SK-N-SH treated with all-trans-retinoic acid at 6 μM for 48 hours (cell line): Measurements from ENCODE around the gene DOCK1.

Experiments
- ATAC-seq: fragments of 200-7000 bp; cut with Tn5 transposase; 3 replicates; pipeline ENCODE4 v1.9.1; 2020; ENCODE audit warnings: mild to moderate bottlenecking, moderate library complexity
- ARNTL ChIP-seq: fragments of 450-650 bp; formaldehyde crosslinking; IDR thresholded peaks from 2 replicates; pipeline ENCODE4 v1.5.0; 2020; ENCODE audit warnings: low read depth, mild to moderate bottlenecking, moderate library complexity, borderline replicate concordance
- BACH2 ChIP-seq: fragments of 250-450 bp; sonication (Bioruptor Pico); IDR thresholded peaks from 2 replicates; pipeline ENCODE4 v1.9.0; 2021; ENCODE audit warnings: mild to moderate bottlenecking, borderline replicate concordance
- CSDC2 ChIP-seq: fragments of 250-450 bp; sonication (Bioruptor Pico); IDR thresholded peaks from 2 replicates; pipeline ENCODE4 v1.5.0; 2020; ENCODE audit warnings: mild to moderate bottlenecking, moderate library complexity
- ESRRG ChIP-seq: fragments of 250-450 bp; sonication (Bioruptor Pico); IDR thresholded peaks from 2 replicates; pipeline ENCODE4 v1.6.1; 2021; ENCODE audit warnings: mild to moderate bottlenecking
- GLIS3 ChIP-seq: fragments of 250-450 bp; sonication (Bioruptor Pico); IDR thresholded peaks from 2 replicates; pipeline ENCODE4 v1.5.0; 2020; ENCODE audit warnings: mild to moderate bottlenecking, moderate library complexity
- ISL1 ChIP-seq: fragments of 250-450 bp; sonication (Bioruptor Pico); IDR thresholded peaks from 2 replicates; pipeline ENCODE4 v2.1.2; 2022; ENCODE audit warnings: mild to moderate bottlenecking, moderate library complexity
- OSR1 ChIP-seq: fragments of 250-450 bp; sonication (Bioruptor Pico); IDR thresholded peaks from 2 replicates; pipeline ENCODE4 v1.8.0; 2022; ENCODE audit warnings: moderate library complexity, mild to moderate bottlenecking, inconsistent platforms
- PPARA ChIP-seq: fragments of 250-450 bp; sonication (Bioruptor Pico); IDR thresholded peaks from 2 replicates; pipeline ENCODE4 v1.5.0; 2020; ENCODE audit warnings: mild to moderate bottlenecking, borderline replicate concordance
- RARB ChIP-seq: fragments of 250-450 bp; sonication (Bioruptor Pico); IDR thresholded peaks from 2 replicates; pipeline ENCODE4 v1.8.0; 2021; ENCODE audit warnings: mild to moderate bottlenecking, moderate library complexity
- SNAI2 ChIP-seq: fragments of 250-450 bp; sonication (Bioruptor Pico); IDR thresholded peaks from 2 replicates; pipeline ENCODE4 v1.5.0; 2020; ENCODE audit warnings: mild to moderate bottlenecking, moderate library complexity
- TCF4 ChIP-seq: fragments of 250-450 bp; sonication (Bioruptor Pico); IDR thresholded peaks from 2 replicates; pipeline ENCODE4 v1.8.0; 2021; ENCODE audit warnings: mild to moderate bottlenecking, moderate library complexity, borderline replicate concordance
- TOX ChIP-seq: fragments of 250-450 bp; sonication (Bioruptor Pico); IDR thresholded peaks from 2 replicates; pipeline ENCODE4 v1.8.0; 2021; ENCODE audit warnings: mild to moderate bottlenecking, moderate library complexity, borderline replicate concordance
- ZFP3 ChIP-seq: fragments of 250-450 bp; sonication (Bioruptor Pico); IDR thresholded peaks from 2 replicates; pipeline ENCODE4 v1.5.0; 2020; ENCODE audit warnings: mild to moderate bottlenecking, moderate library complexity
- ZNF565 ChIP-seq: fragments of 450-650 bp; formaldehyde crosslinking; conservative IDR thresholded peaks from 2 replicates; pipeline ENCODE4 v1.5.0; 2020; ENCODE audit warnings: low read depth, mild to moderate bottlenecking, moderate library complexity
- ZNF70 ChIP-seq: fragments of 450-650 bp; formaldehyde crosslinking; IDR thresholded peaks from 2 replicates; pipeline ENCODE4 v1.5.0; 2020; ENCODE audit warnings: mild to moderate bottlenecking, moderate library complexity
- ZNF8 ChIP-seq: fragments of 450-650 bp; formaldehyde crosslinking; IDR thresholded peaks from 2 replicates; pipeline ENCODE4 v1.5.0; 2020; ENCODE audit warnings: mild to moderate bottlenecking, moderate library complexity
- TF ChIP-seq, protein P1 (sequence below): fragments of 250-450 bp; sonication (Bioruptor Pico); IDR thresholded peaks from 2 replicates; pipeline ENCODE4 v1.5.1; 2020; ENCODE audit warnings: low read depth, mild to moderate bottlenecking, moderate library complexity
- TF ChIP-seq, protein P2 (sequence below): fragments of 250-450 bp; sonication (Bioruptor Pico); IDR thresholded peaks from 2 replicates; pipeline ENCODE4 v1.5.0; 2020; ENCODE audit warnings: mild to moderate bottlenecking, moderate library complexity
- TF ChIP-seq, protein P3 (sequence below): fragments of 250-450 bp; sonication (Bioruptor Pico); IDR thresholded peaks from 2 replicates; pipeline ENCODE4 v1.8.0; 2020; ENCODE audit warnings: mild to moderate bottlenecking, moderate library complexity, borderline replicate concordance

Gene DOCK1

DNA sequence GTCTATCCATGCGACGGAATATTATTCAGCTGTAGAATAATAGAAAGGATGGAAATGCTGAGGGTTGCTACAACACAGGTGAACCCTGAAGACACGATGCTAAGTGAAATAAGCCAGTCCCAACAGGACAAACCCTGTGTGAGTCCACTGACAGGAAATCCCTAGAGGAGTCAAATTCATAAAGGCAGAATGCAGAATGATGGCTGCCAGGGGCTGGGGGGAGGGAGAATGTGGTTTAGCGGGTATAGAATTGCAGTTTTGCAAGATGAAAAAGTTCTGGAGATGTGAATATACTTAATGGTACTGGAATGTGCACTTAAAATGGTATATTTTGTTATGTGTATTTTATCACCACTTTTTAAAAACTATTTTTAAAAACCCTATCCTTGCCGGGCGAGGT, 36.9 kb upstream of the DOCK1 start:
- TF ChIP-seq ESRRG (CRISPR knock-in tag) (no peak), ZNF565 (no peak), RARB (CRISPR knock-in tag) (no peak), ARNTL (CRISPR knock-in tag) (no peak), ZNF8 (no peak), TOX (CRISPR knock-in tag) (no peak), SNAI2 (CRISPR knock-in tag) (no peak), GLIS3 (CRISPR knock-in tag) (no peak), OSR1 (CRISPR knock-in tag) (no peak), PPARA (CRISPR knock-in tag) (no peak), BACH2 (CRISPR knock-in tag) (no peak)
- TF ChIP-seq, protein P1, sequence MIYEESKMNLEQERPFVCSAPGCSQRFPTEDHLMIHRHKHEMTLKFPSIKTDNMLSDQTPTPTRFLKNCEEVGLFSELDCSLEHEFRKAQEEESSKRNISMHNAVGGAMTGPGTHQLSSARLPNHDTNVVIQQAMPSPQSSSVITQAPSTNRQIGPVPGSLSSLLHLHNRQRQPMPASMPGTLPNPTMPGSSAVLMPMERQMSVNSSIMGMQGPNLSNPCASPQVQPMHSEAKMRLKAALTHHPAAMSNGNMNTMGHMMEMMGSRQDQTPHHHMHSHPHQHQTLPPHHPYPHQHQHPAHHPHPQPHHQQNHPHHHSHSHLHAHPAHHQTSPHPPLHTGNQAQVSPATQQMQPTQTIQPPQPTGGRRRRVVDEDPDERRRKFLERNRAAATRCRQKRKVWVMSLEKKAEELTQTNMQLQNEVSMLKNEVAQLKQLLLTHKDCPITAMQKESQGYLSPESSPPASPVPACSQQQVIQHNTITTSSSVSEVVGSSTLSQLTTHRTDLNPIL (CRISPR knock-in tag): no peak
- TF ChIP-seq, all 23 proteins: peak for 0
- no peak for ATAC-seq

DNA sequence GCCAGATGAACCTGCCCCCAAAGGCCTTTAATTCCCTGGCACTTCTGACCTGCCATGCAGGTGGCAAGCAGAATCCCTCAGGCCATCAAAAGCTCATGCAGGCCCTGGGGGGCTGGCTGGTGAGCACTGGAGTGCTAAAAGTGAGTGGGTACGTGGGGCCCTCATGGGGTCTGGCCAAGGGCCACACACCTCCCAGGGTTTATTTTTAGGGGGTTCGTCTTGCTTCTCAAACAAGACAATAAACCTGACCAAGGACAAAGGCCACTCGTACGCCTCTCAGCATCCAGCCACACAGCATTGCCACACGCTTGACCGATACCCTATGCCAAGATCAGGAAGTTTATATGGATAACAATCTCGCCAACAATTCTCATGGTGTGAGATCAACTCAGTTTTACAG, 33.1 kb upstream of the DOCK1 start:
- TF ChIP-seq, protein P2, sequence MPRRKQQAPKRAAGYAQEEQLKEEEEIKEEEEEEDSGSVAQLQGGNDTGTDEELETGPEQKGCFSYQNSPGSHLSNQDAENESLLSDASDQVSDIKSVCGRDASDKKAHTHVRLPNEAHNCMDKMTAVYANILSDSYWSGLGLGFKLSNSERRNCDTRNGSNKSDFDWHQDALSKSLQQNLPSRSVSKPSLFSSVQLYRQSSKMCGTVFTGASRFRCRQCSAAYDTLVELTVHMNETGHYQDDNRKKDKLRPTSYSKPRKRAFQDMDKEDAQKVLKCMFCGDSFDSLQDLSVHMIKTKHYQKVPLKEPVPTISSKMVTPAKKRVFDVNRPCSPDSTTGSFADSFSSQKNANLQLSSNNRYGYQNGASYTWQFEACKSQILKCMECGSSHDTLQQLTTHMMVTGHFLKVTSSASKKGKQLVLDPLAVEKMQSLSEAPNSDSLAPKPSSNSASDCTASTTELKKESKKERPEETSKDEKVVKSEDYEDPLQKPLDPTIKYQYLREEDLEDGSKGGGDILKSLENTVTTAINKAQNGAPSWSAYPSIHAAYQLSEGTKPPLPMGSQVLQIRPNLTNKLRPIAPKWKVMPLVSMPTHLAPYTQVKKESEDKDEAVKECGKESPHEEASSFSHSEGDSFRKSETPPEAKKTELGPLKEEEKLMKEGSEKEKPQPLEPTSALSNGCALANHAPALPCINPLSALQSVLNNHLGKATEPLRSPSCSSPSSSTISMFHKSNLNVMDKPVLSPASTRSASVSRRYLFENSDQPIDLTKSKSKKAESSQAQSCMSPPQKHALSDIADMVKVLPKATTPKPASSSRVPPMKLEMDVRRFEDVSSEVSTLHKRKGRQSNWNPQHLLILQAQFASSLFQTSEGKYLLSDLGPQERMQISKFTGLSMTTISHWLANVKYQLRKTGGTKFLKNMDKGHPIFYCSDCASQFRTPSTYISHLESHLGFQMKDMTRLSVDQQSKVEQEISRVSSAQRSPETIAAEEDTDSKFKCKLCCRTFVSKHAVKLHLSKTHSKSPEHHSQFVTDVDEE: no peak
- TF ChIP-seq ISL1 (CRISPR knock-in tag): no peak
- no peak for TF ChIP-seq ESRRG (CRISPR knock-in tag)
- TF ChIP-seq SNAI2 (CRISPR knock-in tag): no peak
- TF ChIP-seq, protein P3, sequence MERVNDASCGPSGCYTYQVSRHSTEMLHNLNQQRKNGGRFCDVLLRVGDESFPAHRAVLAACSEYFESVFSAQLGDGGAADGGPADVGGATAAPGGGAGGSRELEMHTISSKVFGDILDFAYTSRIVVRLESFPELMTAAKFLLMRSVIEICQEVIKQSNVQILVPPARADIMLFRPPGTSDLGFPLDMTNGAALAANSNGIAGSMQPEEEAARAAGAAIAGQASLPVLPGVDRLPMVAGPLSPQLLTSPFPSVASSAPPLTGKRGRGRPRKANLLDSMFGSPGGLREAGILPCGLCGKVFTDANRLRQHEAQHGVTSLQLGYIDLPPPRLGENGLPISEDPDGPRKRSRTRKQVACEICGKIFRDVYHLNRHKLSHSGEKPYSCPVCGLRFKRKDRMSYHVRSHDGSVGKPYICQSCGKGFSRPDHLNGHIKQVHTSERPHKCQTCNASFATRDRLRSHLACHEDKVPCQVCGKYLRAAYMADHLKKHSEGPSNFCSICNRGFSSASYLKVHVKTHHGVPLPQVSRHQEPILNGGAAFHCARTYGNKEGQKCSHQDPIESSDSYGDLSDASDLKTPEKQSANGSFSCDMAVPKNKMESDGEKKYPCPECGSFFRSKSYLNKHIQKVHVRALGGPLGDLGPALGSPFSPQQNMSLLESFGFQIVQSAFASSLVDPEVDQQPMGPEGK (CRISPR knock-in tag): no peak
- TF ChIP-seq OSR1 (CRISPR knock-in tag): no peak
- no peak for TF ChIP-seq GLIS3 (CRISPR knock-in tag)
- no peak for TF ChIP-seq ZNF8
- TF ChIP-seq CSDC2 (CRISPR knock-in tag): no peak
- TF ChIP-seq TCF4: no peak
- no peak for ATAC-seq

DNA sequence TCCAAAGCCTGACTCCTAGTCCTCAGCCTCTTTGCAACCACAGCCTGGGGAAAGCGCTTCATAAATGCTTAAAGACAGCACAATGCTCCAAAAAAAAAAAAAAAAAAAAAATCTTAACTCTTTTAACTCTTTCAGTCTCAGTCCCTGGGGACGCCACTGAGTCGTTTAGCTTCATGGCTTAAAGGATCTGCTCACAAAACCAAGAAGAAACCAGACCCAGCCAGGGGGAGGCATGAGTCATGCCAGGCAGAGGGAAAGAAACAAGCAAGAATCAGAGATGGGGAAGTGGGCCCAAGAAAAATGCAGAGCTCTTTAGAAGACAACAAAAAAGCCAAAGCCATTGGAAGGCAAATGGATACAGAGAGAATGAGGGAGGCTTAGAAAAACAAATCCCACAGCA, 32.5 kb upstream of the DOCK1 start:
- TF ChIP-seq RARB (CRISPR knock-in tag): no peak
- TF ChIP-seq ZFP3 (CRISPR knock-in tag): no peak
- TF ChIP-seq OSR1 (CRISPR knock-in tag): no peak
- no peak for TF ChIP-seq ISL1 (CRISPR knock-in tag)
- TF ChIP-seq ZNF70 (CRISPR knock-in tag): no peak
- no peak; the same call in 2 of the 3 replicates for ATAC-seq

DNA sequence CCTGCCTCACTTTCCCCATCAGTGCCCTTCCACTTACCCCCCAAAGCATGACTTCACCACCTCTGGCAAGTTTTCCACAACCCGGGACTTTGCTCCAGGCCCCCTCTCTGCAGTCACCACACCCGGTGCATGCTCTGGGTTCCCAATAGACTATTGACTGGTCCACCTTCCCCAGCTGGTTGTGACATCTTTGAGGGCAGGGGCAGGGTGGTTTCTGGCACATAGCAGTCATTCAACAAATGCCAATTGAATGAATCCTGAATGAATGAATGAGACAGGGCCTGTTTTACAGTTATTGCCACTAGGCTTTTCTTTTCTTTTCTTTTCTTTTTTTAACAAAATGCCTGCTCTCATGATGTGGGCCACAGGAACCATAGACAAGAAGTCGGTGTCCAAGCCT, 28.8 kb upstream of the DOCK1 start:
- ATAC-seq: no peak

More for the DNA sequence above, 28.8 kb upstream of the DOCK1 start:
- TF ChIP-seq, protein P1 (CRISPR knock-in tag): no peak
- no peak for TF ChIP-seq BACH2 (CRISPR knock-in tag)
- no peak for TF ChIP-seq ARNTL (CRISPR knock-in tag)
- TF ChIP-seq TCF4: no peak
- no peak for TF ChIP-seq RARB (CRISPR knock-in tag)
- TF ChIP-seq TOX (CRISPR knock-in tag): no peak
